HCT116 (cell line): ENCODE results near the gene CES3. TPM values are rescaled to one million over a fixed set of nuclear protein-coding genes. Genes with fewer than 3 reads are reported as not detected.

ENCODE experiments used
- ATAC-seq: fragments of 200-7000 bp; cut with Tn5 transposase; 2 replicates; pipeline ENCODE4 v1.9.1; 2020; ENCODE audit warnings: mild to moderate bottlenecking, moderate library complexity
- BruUV-seq: library from RNA; stranded (reverse); fragments of 400-500 nt; replicated peaks from 2 replicates; lab custom pipeline; 2021; lab: Mats Ljungman, UMichigan
- CTCF ChIA-PET: fragments of 300-600 bp; sonication (Branson Sonifier 250); formaldehyde crosslinking; loops from one replicate; lab custom pipeline; 2021; ENCODE audit warnings: antibody characterized with exemption; lab: Charles Lee
- POLR2A ChIA-PET: fragments of 300-600, 350-600 bp; sonication (Branson Sonifier 250); formaldehyde crosslinking; loops from one replicate; lab custom pipeline; 2021; ENCODE audit warnings: antibody characterized with exemption; lab: Charles Lee
- RAD21 ChIA-PET, 2 experiments: fragments of 300-600 bp; sonication (Branson Sonifier 250); formaldehyde crosslinking; loops; one replicate each; lab custom pipeline; 2023; ENCODE audit warnings: low total read pairs in 2 of 2; ENCODE audit not compliant: uncharacterized antibody in 2 of 2, unreplicated experiment in 2 of 2, low non-redundant PET in 1 of 2; lab: Charles Lee
- DNase-seq: peaks from one replicate; pipeline ENCODE4 v3.0.0-alpha.2; 2010; ENCODE audit warnings: low read depth, low spot score
- H2AFZ ChIP-seq: fragments of 200-600 bp; shearing (Covaris generic), sonication (generic); 2 replicates; pipeline ENCODE4 v1.6.1; 2017; ENCODE audit warnings: low read depth, mixed run types, mixed read lengths, antibody characterized with exemption, low read length; ENCODE audit not compliant: poor library complexity, severe bottlenecking
- H3K27ac ChIP-seq: 2 replicates; pipeline ENCODE4 v1.5.1; 2012; ENCODE audit warnings: low read depth, low read length
- H3K27me3 ChIP-seq: fragments of 200-600 bp; sonication (generic); 2 replicates; pipeline ENCODE4 v1.6.1; 2016; ENCODE audit warnings: mixed run types, low read length, mixed read lengths; ENCODE audit not compliant: insufficient read depth
- H3K36me3 ChIP-seq, 2 experiments: fragments of 200-500 bp in 1 of 2; fragments of 200-600 bp in 1 of 2; sonication (Bioruptor generic) in 1 of 2; sonication (generic) in 1 of 2; 2 replicates each; pipeline versions ENCODE4 v1.5.1 to v1.6.1; 2014 to 2016; ENCODE audit warnings: low read length in 2 of 2, inconsistent platforms in 1 of 2, mixed read lengths in 1 of 2, mixed run types in 1 of 2; ENCODE audit not compliant: insufficient read depth in 2 of 2, control insufficient read depth in 1 of 2
- H3K4me1 ChIP-seq, 2 experiments: fragments of 200-600 bp in 1 of 2; sonication (generic) in 1 of 2; 2 replicates each; pipeline versions ENCODE4 v1.5.1 to v1.6.1; 2012 to 2017; ENCODE audit warnings: low read length in 2 of 2, inconsistent platforms in 1 of 2, mild to moderate bottlenecking in 1 of 2, mixed read lengths in 1 of 2, mixed run types in 1 of 2, moderate library complexity in 1 of 2; ENCODE audit not compliant: insufficient read depth in 2 of 2, control insufficient read depth in 1 of 2
- H3K4me2 ChIP-seq: fragments of 200-600 bp; sonication (generic); 2 replicates; pipeline ENCODE4 v1.6.1; 2017; ENCODE audit warnings: mixed run types, low read length, mixed read lengths
- H3K4me3 ChIP-seq, 2 experiments: fragments of 200-600 bp in 1 of 2; sonication (generic) in 1 of 2; replicated peaks in 1 of 2; 2 replicates each; pipeline ENCODE4 v1.5.1; 2011 to 2016; ENCODE audit warnings: low read length in 2 of 2, control low read depth in 1 of 2, low read depth in 1 of 2, mild to moderate bottlenecking in 1 of 2, mixed read lengths in 1 of 2, mixed run types in 1 of 2
- H3K79me2 ChIP-seq: fragments of 200-600 bp; sonication (generic); 2 replicates; pipeline ENCODE4 v1.6.1; 2017; ENCODE audit warnings: mild to moderate bottlenecking, mixed run types, low read length, moderate library complexity, mixed read lengths; ENCODE audit not compliant: insufficient read depth
- H3K9ac ChIP-seq: fragments of 200-600 bp; sonication (generic); 2 replicates; pipeline ENCODE4 v1.6.1; 2016; ENCODE audit warnings: low read length, mixed read lengths
- H3K9me2 ChIP-seq: fragments of 200-600 bp; sonication (generic), shearing (Covaris generic); 2 replicates; pipeline ENCODE4 v1.6.1; 2017; ENCODE audit warnings: mixed run types, mild to moderate bottlenecking, moderate library complexity; ENCODE audit not compliant: insufficient read depth
- H3K9me3 ChIP-seq, 2 experiments: fragments of 200-500 bp in 1 of 2; fragments of 200-600 bp in 1 of 2; sonication (Bioruptor generic) in 1 of 2; sonication (generic) in 1 of 2; 2 replicates each; pipeline ENCODE4 v1.6.1; 2014 to 2017; ENCODE audit warnings: low read length in 2 of 2, mixed read lengths in 2 of 2, inconsistent platforms in 1 of 2, low read depth in 1 of 2, mild to moderate bottlenecking in 1 of 2, mixed run types in 1 of 2, moderate library complexity in 1 of 2; ENCODE audit not compliant: control insufficient read depth in 1 of 2, insufficient read depth in 1 of 2
- H4K20me1 ChIP-seq: fragments of 200-600 bp; sonication (generic), shearing (Covaris generic); 2 replicates; pipeline ENCODE4 v1.6.1; 2017; ENCODE audit warnings: mixed run types, mild to moderate bottlenecking, moderate library complexity; ENCODE audit not compliant: insufficient read depth
- ATF3 ChIP-seq: IDR thresholded peaks from 2 replicates; pipeline ENCODE4 v1.6.1; 2012
- CBX3 ChIP-seq: IDR thresholded peaks from 2 replicates; pipeline ENCODE4 v1.6.1; 2012; ENCODE audit warnings: low read depth
- CEBPB ChIP-seq: IDR thresholded peaks from 2 replicates; pipeline ENCODE4 v1.6.1; 2012; ENCODE audit warnings: low read depth
- CTCF ChIP-seq, 3 experiments: fragments of 200-600 bp in 1 of 3; sonication (generic) in 1 of 3; IDR thresholded peaks in 2 of 3; conservative IDR thresholded peaks in 1 of 3; 2 replicates each; pipeline ENCODE4 v1.5.1; 2012 to 2017; ENCODE audit warnings: low read depth in 2 of 3, low read length in 2 of 3, antibody characterized with exemption in 1 of 3, borderline replicate concordance in 1 of 3, control low read depth in 1 of 3, mild to moderate bottlenecking in 1 of 3, mixed read lengths in 1 of 3, mixed run types in 1 of 3, moderate library complexity in 1 of 3; ENCODE audit not compliant: insufficient read depth in 1 of 3
- ELF1 ChIP-seq: IDR thresholded peaks from 2 replicates; pipeline ENCODE4 v1.6.1; 2012; ENCODE audit warnings: low read depth, borderline replicate concordance
- EZH2phosphoT487 ChIP-seq: fragments of 200-600 bp; IDR thresholded peaks from 2 replicates; pipeline ENCODE4 v1.6.1; 2018; ENCODE audit warnings: antibody characterized with exemption, borderline replicate concordance
- JUND ChIP-seq: IDR thresholded peaks from 2 replicates; pipeline ENCODE4 v1.6.1; 2012
- MAX ChIP-seq: IDR thresholded peaks from 2 replicates; pipeline ENCODE4 v1.6.1; 2012
- POLR2A ChIP-seq: IDR thresholded peaks from 2 replicates; pipeline ENCODE4 v1.7.0; 2011; ENCODE audit warnings: borderline replicate concordance; ENCODE audit not compliant: insufficient read depth, insufficient read length; ENCODE audit errors: extremely low read depth
- RAD21 ChIP-seq: IDR thresholded peaks from 2 replicates; pipeline ENCODE4 v1.6.1; 2012; ENCODE audit warnings: low read depth, mild to moderate bottlenecking
- REST ChIP-seq: IDR thresholded peaks from 2 replicates; pipeline ENCODE4 v1.6.1; 2012; ENCODE audit warnings: low read depth
- SIN3A ChIP-seq: IDR thresholded peaks from 2 replicates; pipeline ENCODE4 v1.6.1; 2012; ENCODE audit warnings: low read depth
- SP1 ChIP-seq: IDR thresholded peaks from 2 replicates; pipeline ENCODE4 v1.6.1; 2012; ENCODE audit warnings: low read depth
- SRF ChIP-seq: IDR thresholded peaks from 2 replicates; pipeline ENCODE4 v1.6.1; 2012; ENCODE audit warnings: low read depth
- TCF7L2 ChIP-seq: IDR thresholded peaks from 2 replicates; pipeline ENCODE4 v1.7.0; 2011; ENCODE audit warnings: borderline replicate concordance, inconsistent platforms; ENCODE audit not compliant: insufficient read depth, insufficient read length; ENCODE audit errors: extremely low read depth
- YY1 ChIP-seq: IDR thresholded peaks from 2 replicates; pipeline ENCODE4 v1.6.1; 2011; ENCODE audit warnings: low read length, low read depth, moderate library complexity, mild to moderate bottlenecking; ENCODE audit not compliant: insufficient replicate concordance; ENCODE audit errors: extremely low read depth
- ZBTB33 ChIP-seq: IDR thresholded peaks from 2 replicates; pipeline ENCODE4 v1.6.1; 2011; ENCODE audit warnings: mild to moderate bottlenecking, low read length, moderate library complexity; ENCODE audit not compliant: insufficient replicate concordance; ENCODE audit errors: extremely low read depth
- ZFX ChIP-seq: fragments of 450-650 bp; IDR thresholded peaks from 2 replicates; pipeline ENCODE4 v1.6.1; 2017
- intact Hi-C: fragments of 100-400 bp; cut with micrococcal nuclease; formaldehyde crosslinking; loops from 2 replicates; pipeline ENCODE4 v1.10.0; 2022
- total RNA-seq: library from RNA; stranded (reverse); gene quantifications from one replicate; pipeline ENCODE4 v1.2.1, GENCODE V29; 2021; ENCODE audit not compliant: unreplicated experiment

Gene CES3
- total RNA-seq, 1 experiment from 2014 or later, result 10.8 TPM

- TF ChIP-seq CTCF (IDR thresholded peaks at IDR 0.05 in 2 of 3, conservative IDR thresholded peaks at IDR 0.05 in 1 of 3; ENCODE audit: borderline replicate concordance in 1 of 3, insufficient read depth in 1 of 3, low read depth in 2 of 3, low read length in 2 of 3) (no peak), JUND (no peak), CEBPB (no peak), SP1 (no peak)
Observed at GRCh38 chr16:66942981-66943380, 18.1 kb upstream of the CES3 start (continued).

GRCh38 chr16:66943426-66944053 lies 17.5 kb upstream of the CES3 start:
- H3K79me2 ChIP-seq, result peaks cover 4% of the 10 kb centered on the region; the same call in 1 of the 2 replicates
- no peak overlapping the region for H2AFZ ChIP-seq
- H3K9me3 ChIP-seq, result no peaks in the 10 kb centered on the region
- intact Hi-C loops, result no loop called here
- DNase-seq (no peak), ATAC-seq (no peak)
- BruUV-seq, result no TSS peak
- peaks cover 24 to 25% of the 10 kb centered on the region in 2 experiments; a peak in 3 of 4 replicates for H3K36me3 ChIP-seq
- H3K4me3 ChIP-seq, result no peak overlapping the region
- peaks cover 0 to 6% of the 10 kb centered on the region in 2 experiments; a peak in 2 of 4 replicates for H3K4me1 ChIP-seq
- H3K27me3 ChIP-seq, result no peaks in the 10 kb centered on the region
- H4K20me1 ChIP-seq, result no peaks in the 10 kb centered on the region
- no peak overlapping the region for H3K9ac ChIP-seq
- no peak overlapping the region for H3K27ac ChIP-seq
- no peaks in the 10 kb centered on the region for H3K9me2 ChIP-seq
- CTCF ChIA-PET, result interaction anchor here (0.5 to 1.2 kb wide), 5 partner anchors 17 to 255 kb away, joined by 3 to 4 read pairs (median 3); partner anchors contain the start of genes CES3 and ELMO3
- RAD21 ChIA-PET, result no interaction called here
- POLR2A ChIA-PET, result no interaction called here
- no peak overlapping the region for H3K4me2 ChIP-seq
- TF ChIP-seq POLR2A (no peak), SIN3A (no peak), TCF7L2 (no peak), ZBTB33 (no peak), REST (no peak), YY1 (no peak), CEBPB (no peak), SRF (no peak), EZH2phosphoT487 (no peak), ZFX (no peak), RAD21 (no peak), CBX3 (no peak), ATF3 (no peak), ELF1 (no peak), MAX (no peak)
